Naive thymus-derived CD8-positive, alpha-beta T cell (primary cell): ENCODE measurements around the gene SLC35B1. TPM values are rescaled to one million over a fixed set of nuclear protein-coding genes. Genes with fewer than 3 reads are reported as not detected.
A peak's percentile ranks its signal among the peaks of the same experiment; 100 is the strongest.

Experiments used
- ATAC-seq, 2 donors: fragments of 150-1000 bp; cut with Tn5 transposase in 1 of 2; sonication (Bioruptor Pico), chemical (Tn5 transposase) in 1 of 2; 1 replicate in 1 of 2; 2 replicates in 1 of 2; pipeline ENCODE4 v1.10.0; 2021; ENCODE audit warnings: mild to moderate bottlenecking in 2 of 2, moderate library complexity in 2 of 2
- POLR2A ChIA-PET: fragments of 350-600 bp; sonication (Branson Sonifier 250); formaldehyde crosslinking; loops from one replicate; lab custom pipeline; 2021; ENCODE audit warnings: antibody characterized with exemption; lab: Charles Lee
- DNase-seq, 10 donors: peaks; one replicate each; pipeline versions ENCODE4 v3.0.0 to v3.0.0-alpha.2; 2020 to 2022
- H3K27ac Mint-ChIP-seq, 10 donors: one replicate each; pipeline ENCODE4 v1.8.0; 2020 to 2022; ENCODE audit warnings: mild to moderate bottlenecking in 10 of 10, mixed read lengths in 10 of 10, moderate library complexity in 4 of 10, inconsistent platforms in 1 of 10
- H3K27me3 Mint-ChIP-seq, 5 donors: one replicate each; pipeline ENCODE4 v1.8.0; 2021 to 2022; ENCODE audit warnings: mixed read lengths in 5 of 5
- H3K36me3 Mint-ChIP-seq, 3 donors: one replicate each; pipeline ENCODE4 v1.8.0; 2020 to 2022; ENCODE audit warnings: mixed read lengths in 3 of 3, mild to moderate bottlenecking in 2 of 3, inconsistent platforms in 1 of 3
- H3K4me1 Mint-ChIP-seq, 4 donors: one replicate each; pipeline ENCODE4 v1.8.0; 2021 to 2022; ENCODE audit warnings: mixed read lengths in 4 of 4
- H3K4me3 Mint-ChIP-seq, 10 donors: one replicate each; pipeline ENCODE4 v1.8.0; 2020 to 2022; ENCODE audit warnings: mild to moderate bottlenecking in 10 of 10, mixed read lengths in 10 of 10, moderate library complexity in 6 of 10, inconsistent platforms in 1 of 10
- H3K9me3 Mint-ChIP-seq, 9 donors: one replicate each; pipeline ENCODE4 v1.8.0; 2020 to 2022; ENCODE audit warnings: mixed read lengths in 9 of 9, mild to moderate bottlenecking in 3 of 9, inconsistent platforms in 1 of 9, moderate library complexity in 1 of 9
- polyA plus RNA-seq, 3 donors: library from polyadenylated mRNA; unstranded; fragments of 300-500 nt; fragmentation: Illumina TruSeq; gene quantifications; one replicate each; pipeline ENCODE4 v1.2.3, GENCODE V29; 2021
- total RNA-seq, 8 experiments: library from RNA in 2 of 8; stranded (reverse) in 2 of 8; gene quantifications; one replicate each; pipeline ENCODE4 v1.2.3 and lab custom pipeline; 2021 to 2026

Gene SLC35B1
- total RNA-seq (10 to 100 TPM; 38.8 to 39.7 TPM), polyA plus RNA-seq (10 to 100 TPM; 20.3 to 27.4 (median 21.8) TPM), total RNA-seq (lab: John Stamatoyannopoulos, UW) (21.1 to 66.5 (median 31.1) reads per million in 6 experiments)

- no peaks in the 10 kb centered on the region for H3K27me3 Mint-ChIP-seq
- POLR2A ChIA-PET: interaction anchor here (0.6 to 8.6 kb wide), 30 partner anchors 8 to 143 kb away, joined by 3 to 92 read pairs (median 4); partner anchors contain the start of genes FAM117A and KAT7
- DNase-seq (peak; percentile 94 to 99 (median 98)), ATAC-seq (peak; percentile 97 to 98)
- H3K36me3 Mint-ChIP-seq: peaks cover 0 to 59% (median 6%) of the 10 kb centered on the region in 3 donors
- H3K27ac Mint-ChIP-seq: peak within 1 kb of the TSS; percentile 96 to 100 (median 98)
- H3K4me1 Mint-ChIP-seq: peaks cover 18 to 48% (median 47%) of the 10 kb centered on the region in 4 donors
- H3K4me3 Mint-ChIP-seq: peak within 1 kb of the TSS; percentile 89 to 99 (median 94)
- H3K9me3 Mint-ChIP-seq: no peaks in the 10 kb centered on the region
These were observed at the start of gene SLC35B1 for GRCh38 chr17:49707608-49708514. Gene SLC35B1, minus strand, starts transcription at chr17:49707964. Its CDS starts 131 bp downstream, at chr17:49707833.

- H3K27me3 Mint-ChIP-seq: no peaks in the 10 kb centered on the region
- ATAC-seq: no peak
- H3K4me3 Mint-ChIP-seq: peak overlapping the region; percentile 12 to 70 (median 47)
- peaks cover 41 to 94% (median 91%) of the 10 kb centered on the region in 4 donors for H3K4me1 Mint-ChIP-seq
- no peak for DNase-seq
- peak overlapping the region; percentile 62 to 93 (median 85) for H3K27ac Mint-ChIP-seq
- H3K9me3 Mint-ChIP-seq: no peaks in the 10 kb centered on the region
- POLR2A ChIA-PET: interaction anchor here (2.7 to 9.9 kb wide), 4 partner anchors 10 to 49 kb away, joined by 11 to 277 read pairs (median 18); partner anchors contain the start of genes KAT7 and SLC35B1
- peaks cover 0 to 56% (median 8%) of the 10 kb centered on the region in 3 donors for H3K36me3 Mint-ChIP-seq
These were observed 49.5 kb upstream of the SLC35B1 start for GRCh38 chr17:49757151-49757777.

- Mint-ChIP-seq H3K4me3 (peak overlapping the region; percentile 12 to 71 (median 50)), H3K9me3 (no peaks in the 10 kb centered on the region), H3K36me3 (peaks cover 0 to 56% (median 8%) of the 10 kb centered on the region in 3 donors), H3K4me1 (peaks cover 35 to 92% (median 89%) of the 10 kb centered on the region in 4 donors), H3K27ac (peak overlapping the region; percentile 81 to 93 (median 85)), H3K27me3 (no peaks in the 10 kb centered on the region)
- POLR2A ChIA-PET: interaction anchor here (0.6 to 9.9 kb wide), 5 partner anchors 8 to 59 kb away, joined by 5 to 277 read pairs (median 16); partner anchors contain the start of genes FAM117A and SLC35B1
- peak; percentile 46 to 78 for ATAC-seq
- DNase-seq: peak in 2 of 10 donors; percentile 26
These were observed 48.8 kb upstream of the SLC35B1 start for GRCh38 chr17:49756323-49757150.

GRCh38 chr17:49755663-49756283, 48.0 kb upstream of the SLC35B1 start:
- peaks cover 32 to 88% (median 84%) of the 10 kb centered on the region in 4 donors for H3K4me1 Mint-ChIP-seq
- peak overlapping the region in 8 of 10 donors; percentile 32 to 70 (median 48) for H3K4me3 Mint-ChIP-seq
- peak overlapping the region; percentile 81 to 93 (median 86) for H3K27ac Mint-ChIP-seq
- POLR2A ChIA-PET: interaction anchor here (0.6 to 9.9 kb wide), 5 partner anchors 8 to 58 kb away, joined by 5 to 277 read pairs (median 16); partner anchors contain the start of genes FAM117A and SLC35B1
- DNase-seq: no peak
- ATAC-seq: no peak
- H3K36me3 Mint-ChIP-seq: peaks cover 0 to 54% (median 8%) of the 10 kb centered on the region in 3 donors
- no peaks in the 10 kb centered on the region for H3K9me3 Mint-ChIP-seq
- H3K27me3 Mint-ChIP-seq: no peaks in the 10 kb centered on the region

GRCh38 chr17:49753959-49754391, 46.2 kb upstream of the SLC35B1 start:
- Mint-ChIP-seq H3K9me3 (no peaks in the 10 kb centered on the region), H3K27ac (peak overlapping the region in 9 of 10 donors; percentile 67 to 100 (median 88)), H3K27me3 (no peaks in the 10 kb centered on the region), H3K4me3 (peak overlapping the region in 4 of 10 donors; percentile 28 to 56 (median 37)), H3K36me3 (peaks cover 0 to 50% (median 13%) of the 10 kb centered on the region in 3 donors), H3K4me1 (peaks cover 31 to 88% (median 80%) of the 10 kb centered on the region in 4 donors)
- POLR2A ChIA-PET: interaction anchor here (1.1 to 2.0 kb wide), 4 partner anchors 11 to 46 kb away, joined by 3 to 7 read pairs (median 4); partner anchors contain the start of gene SLC35B1
- DNase-seq (no peak), ATAC-seq (no peak)

- Mint-ChIP-seq H3K4me1 (peaks cover 44 to 92% (median 84%) of the 10 kb centered on the region in 4 donors), H3K4me3 (peak overlapping the region in 6 of 10 donors; percentile 3 to 41 (median 22)), H3K36me3 (peaks cover 0 to 39% (median 8%) of the 10 kb centered on the region in 3 donors), H3K9me3 (no peaks in the 10 kb centered on the region), H3K27me3 (no peaks in the 10 kb centered on the region), H3K27ac (peak overlapping the region; percentile 54 to 100 (median 84))
- DNase-seq: no peak
- POLR2A ChIA-PET: interaction anchor here (0.7 to 7.3 kb wide), 7 partner anchors 10 to 1301 kb away, joined by 3 to 207 read pairs (median 4); partner anchors contain the start of gene FAM117A
- no peak for ATAC-seq
These were observed 44.7 kb upstream of the SLC35B1 start for GRCh38 chr17:49752508-49752907.

- Mint-ChIP-seq H3K4me1 (peaks cover 50 to 93% (median 86%) of the 10 kb centered on the region in 4 donors), H3K27ac (peak overlapping the region; percentile 82 to 100 (median 96)), H3K27me3 (no peaks in the 10 kb centered on the region), H3K4me3 (peak overlapping the region in 8 of 10 donors; percentile 0 to 47 (median 18)), H3K36me3 (peaks cover 0 to 26% (median 9%) of the 10 kb centered on the region in 3 donors), H3K9me3 (peaks cover 0 to 2% (median 0%) of the 10 kb centered on the region in 9 donors)
- DNase-seq (no peak), ATAC-seq (no peak)
- POLR2A ChIA-PET: interaction anchor here (1.0 to 7.3 kb wide), 5 partner anchors 11 to 41 kb away, joined by 3 to 207 read pairs (median 26); partner anchors contain the start of genes FAM117A, KAT7 and SLC35B1
These were observed 42.0 kb upstream of the SLC35B1 start for GRCh38 chr17:49749730-49750129.

- POLR2A ChIA-PET: interaction anchor here (0.6 to 7.3 kb wide), 9 partner anchors 8 to 75 kb away, joined by 3 to 207 read pairs (median 16); partner anchors contain the start of genes FAM117A, KAT7 and SLC35B1
- Mint-ChIP-seq H3K27me3 (no peaks in the 10 kb centered on the region), H3K9me3 (peaks cover 0 to 2% (median 0%) of the 10 kb centered on the region in 9 donors), H3K36me3 (peaks cover 0 to 26% (median 9%) of the 10 kb centered on the region in 3 donors), H3K4me1 (peaks cover 50 to 96% (median 80%) of the 10 kb centered on the region in 4 donors), H3K27ac (peak overlapping the region; percentile 94 to 100 (median 96)), H3K4me3 (peak overlapping the region; percentile 56 to 89 (median 81))
- DNase-seq (peak in 9 of 10 donors; percentile 34 to 64 (median 53)), ATAC-seq (peak; percentile 67 to 78)
These were observed 41.0 kb upstream of the SLC35B1 start for GRCh38 chr17:49748791-49749190.

GRCh38 chr17:49748223-49748622, 40.5 kb upstream of the SLC35B1 start:
- H3K27ac Mint-ChIP-seq: peak overlapping the region; percentile 94 to 100 (median 96)
- peak overlapping the region; percentile 56 to 89 (median 81) for H3K4me3 Mint-ChIP-seq
- H3K4me1 Mint-ChIP-seq: peaks cover 50 to 94% (median 77%) of the 10 kb centered on the region in 4 donors
- peaks cover 0 to 23% (median 9%) of the 10 kb centered on the region in 3 donors for H3K36me3 Mint-ChIP-seq
- POLR2A ChIA-PET: interaction anchor here (0.9 to 7.3 kb wide), 8 partner anchors 9 to 69 kb away, joined by 3 to 207 read pairs (median 18); partner anchors contain the start of genes FAM117A, KAT7 and SLC35B1
- peak in 4 of 10 donors; percentile 24 to 30 (median 27) for DNase-seq
- ATAC-seq: peak; percentile 18 to 20
- no peaks in the 10 kb centered on the region for H3K27me3 Mint-ChIP-seq
- H3K9me3 Mint-ChIP-seq: peaks cover 0 to 2% (median 0%) of the 10 kb centered on the region in 9 donors

- peaks cover 0 to 19% (median 9%) of the 10 kb centered on the region in 3 donors for H3K36me3 Mint-ChIP-seq
These were observed 39.9 kb upstream of the SLC35B1 start for GRCh38 chr17:49747632-49748031.

More at GRCh38 chr17:49747632-49748031, 39.9 kb upstream of the SLC35B1 start:
- no peak for DNase-seq
- peak overlapping the region; percentile 51 to 89 (median 81) for H3K4me3 Mint-ChIP-seq
- POLR2A ChIA-PET: interaction anchor here (2.1 to 7.3 kb wide), 6 partner anchors 9 to 41 kb away, joined by 9 to 207 read pairs (median 22); partner anchors contain the start of genes FAM117A, KAT7 and SLC35B1
- H3K27ac Mint-ChIP-seq: peak overlapping the region; percentile 94 to 100 (median 96)
- no peaks in the 10 kb centered on the region for H3K27me3 Mint-ChIP-seq
- peaks cover 0 to 2% (median 0%) of the 10 kb centered on the region in 9 donors for H3K9me3 Mint-ChIP-seq
- H3K4me1 Mint-ChIP-seq: peaks cover 52 to 94% (median 77%) of the 10 kb centered on the region in 4 donors
- ATAC-seq: peak in 1 of 2 donors; percentile 2
